Measurements from ENCODE around the gene CACNG3.
"Not testable (repeated sequence)": the region's sequence is repeated elsewhere in the genome, so short reads cannot be mapped to it uniquely, and the experiment has no call there.

Gene CACNG3

GRCh38 chr16:24281466-24281865, 25.3 kb downstream of the CACNG3 start:
- no peak for DNase-seq

DNA sequence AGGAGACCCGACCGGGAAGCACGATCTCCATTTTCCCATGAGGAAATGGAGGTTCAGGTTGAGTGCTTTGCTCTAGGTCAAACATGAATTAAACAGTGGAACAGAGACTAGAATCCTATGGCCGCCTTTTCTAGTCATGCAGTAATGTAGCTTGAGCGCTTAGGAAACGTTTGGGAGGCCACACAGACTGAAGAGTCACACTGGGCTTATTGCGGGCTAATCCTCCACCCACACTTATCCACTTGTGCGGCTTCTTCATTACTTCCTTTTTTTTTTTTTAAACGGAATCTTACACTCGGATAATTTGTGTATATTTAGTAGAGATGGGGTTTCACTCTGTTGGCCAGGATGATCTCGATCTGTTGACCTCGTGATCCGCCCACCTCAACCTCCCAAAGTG, 26.0 kb downstream of the CACNG3 start:
- DNase-seq, result no peak

GRCh38 chr16:24286741-24287405, 30.7 kb downstream of the CACNG3 start:
- DNase-seq, result peak; percentile 10

- DNase-seq, result no peak
These were observed 32.4 kb downstream of the CACNG3 start for GRCh38 chr16:24288516-24288915.

DNA sequence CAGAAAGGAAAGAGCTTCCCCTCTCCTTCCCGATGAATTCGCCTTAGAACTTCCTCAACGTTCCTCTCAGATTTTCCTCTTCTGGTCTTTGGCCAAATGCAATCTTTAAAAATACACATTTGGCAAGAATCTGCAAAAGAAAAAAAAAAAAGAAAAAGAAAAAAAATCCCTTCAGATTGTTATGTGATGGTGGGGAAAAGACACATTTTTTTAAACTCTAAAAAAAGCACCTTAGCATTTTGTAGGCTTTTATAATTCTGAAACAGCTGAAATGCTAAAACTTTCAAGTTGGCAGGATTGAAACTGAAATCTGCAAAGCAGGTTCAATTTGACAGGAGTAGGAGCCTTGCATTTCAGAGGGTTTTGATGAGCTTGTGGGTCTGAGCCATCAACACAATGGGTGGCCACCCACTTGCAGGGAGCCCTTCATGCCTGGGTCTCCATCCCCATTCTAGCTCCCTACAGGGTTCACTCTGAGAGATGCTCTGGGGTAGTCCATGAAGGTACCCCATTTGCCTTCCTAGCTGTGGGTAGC, 33.1 kb downstream of the CACNG3 start:
- DNase-seq, result no peak

GRCh38 chr16:24291932-24292331, 35.8 kb downstream of the CACNG3 start:
- DNase-seq, result no peak

GRCh38 chr16:24294131-24294530, 38.0 kb downstream of the CACNG3 start:
- DNase-seq, result no peak

DNA sequence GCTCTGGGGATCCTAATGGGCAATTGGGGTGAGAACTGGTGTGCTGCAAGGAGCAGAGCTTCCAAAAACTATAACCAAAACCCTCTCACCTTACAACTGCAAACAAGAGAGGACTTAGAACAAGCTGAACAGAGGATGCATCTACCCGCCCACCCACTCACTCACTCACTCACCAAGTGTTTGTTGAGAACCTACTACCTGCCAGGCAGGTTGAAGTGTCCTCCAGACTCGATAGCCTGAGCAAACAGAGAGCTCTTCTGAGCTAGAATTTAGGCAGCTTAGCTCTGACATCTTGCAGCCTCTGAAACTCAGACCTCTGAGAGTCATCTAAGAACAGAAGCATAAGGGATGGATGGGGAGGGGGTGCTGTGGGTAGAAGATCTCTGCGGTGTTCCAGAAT, 41.2 kb downstream of the CACNG3 start:
- DNase-seq, result no peak

GRCh38 chr16:24298548-24299167, 42.5 kb downstream of the CACNG3 start:
- peak; percentile 8 for DNase-seq

GRCh38 chr16:24300750-24301149, 44.6 kb downstream of the CACNG3 start:
- DNase-seq, result not testable (repeated sequence)

DNA sequence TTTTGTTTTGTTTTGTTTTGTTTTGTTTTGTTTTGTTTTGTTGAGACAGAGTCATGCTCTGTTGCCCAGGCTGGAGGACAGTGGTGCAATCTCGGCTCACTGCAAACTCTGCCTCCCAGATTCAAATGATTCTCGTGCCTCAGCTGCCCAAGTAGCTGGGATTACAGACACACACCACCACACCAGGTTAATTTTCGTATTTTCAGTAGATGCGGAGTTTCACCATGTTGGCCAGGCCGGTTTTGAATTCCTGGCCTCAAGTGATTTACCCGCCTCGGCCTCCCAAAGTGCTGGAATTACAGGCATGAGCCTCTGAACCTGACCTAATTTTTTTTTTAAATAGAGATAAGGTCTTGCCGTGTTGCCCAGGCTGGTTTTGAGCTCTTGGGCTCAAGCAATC, 46.5 kb downstream of the CACNG3 start:
- DNase-seq, result no peak

GRCh38 chr16:24308200-24308599, 52.1 kb downstream of the CACNG3 start:
- DNase-seq, result no peak

GRCh38 chr16:24309258-24310142, 53.4 kb downstream of the CACNG3 start:
- DNase-seq, result peak; percentile 56

DNA sequence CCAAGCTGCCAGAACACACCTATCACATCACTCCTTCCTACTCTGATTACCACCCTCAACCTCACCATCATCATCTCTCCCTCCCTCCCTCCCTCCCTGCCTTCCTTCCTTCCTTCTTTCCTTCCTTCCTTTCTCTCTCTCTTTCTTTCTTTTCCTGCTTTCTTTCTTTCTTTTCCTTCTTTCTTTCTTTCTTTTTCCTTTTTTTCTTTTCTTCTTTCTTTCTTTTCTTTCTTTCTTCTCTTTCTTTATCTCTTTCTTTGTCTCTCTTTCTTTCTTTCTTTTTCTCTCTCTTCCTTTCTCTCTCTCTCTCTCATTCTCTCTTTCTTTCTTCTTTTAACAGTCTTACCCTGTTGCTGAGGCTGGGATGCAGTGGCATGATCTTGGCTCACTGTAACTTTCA, 59.2 kb downstream of the CACNG3 start:
- no peak for DNase-seq

- no peak for DNase-seq
These were observed 62.5 kb downstream of the CACNG3 start for GRCh38 chr16:24318680-24319079.

GRCh38 chr16:24319126-24319814, 63.1 kb downstream of the CACNG3 start:
- DNase-seq, result no peak

- DNase-seq, result no peak
These were observed 66.0 kb downstream of the CACNG3 start for GRCh38 chr16:24322106-24322505.

GRCh38 chr16:24324421-24324820, 68.3 kb downstream of the CACNG3 start:
- DNase-seq, result no peak

DNA sequence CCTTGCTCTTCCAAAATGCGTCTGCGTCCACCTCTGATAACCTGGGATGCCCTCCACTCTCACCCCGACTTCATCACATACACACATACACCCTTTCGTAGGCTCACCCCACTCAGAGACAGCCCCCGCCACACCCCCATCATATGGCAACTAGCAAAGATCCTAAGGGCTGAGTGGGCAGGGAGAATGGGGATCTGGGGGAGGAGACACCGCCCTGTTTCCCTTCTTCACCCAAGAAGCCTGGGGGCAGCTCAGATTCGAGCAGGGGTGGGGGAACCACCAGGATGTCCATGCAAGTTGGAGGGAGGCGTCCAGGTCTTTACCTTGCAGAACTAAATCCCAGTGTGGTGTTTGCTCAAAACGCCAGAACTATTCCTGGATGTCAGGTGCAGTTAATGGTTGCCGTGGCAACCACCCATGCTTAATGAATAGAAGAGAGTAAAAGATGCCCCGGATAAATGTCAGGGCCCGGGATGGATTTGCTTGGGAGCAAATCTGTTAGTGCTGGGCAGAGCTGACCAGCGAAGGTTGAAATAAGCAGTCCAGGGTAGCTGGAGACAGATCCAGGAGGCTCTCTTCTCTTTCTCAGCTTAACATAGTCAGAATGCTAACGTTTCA, 72.8 kb downstream of the CACNG3 start:
- peak; percentile 8 for DNase-seq

GRCh38 chr16:24332178-24332577, 76.0 kb downstream of the CACNG3 start:
- DNase-seq, result no peak

DNA sequence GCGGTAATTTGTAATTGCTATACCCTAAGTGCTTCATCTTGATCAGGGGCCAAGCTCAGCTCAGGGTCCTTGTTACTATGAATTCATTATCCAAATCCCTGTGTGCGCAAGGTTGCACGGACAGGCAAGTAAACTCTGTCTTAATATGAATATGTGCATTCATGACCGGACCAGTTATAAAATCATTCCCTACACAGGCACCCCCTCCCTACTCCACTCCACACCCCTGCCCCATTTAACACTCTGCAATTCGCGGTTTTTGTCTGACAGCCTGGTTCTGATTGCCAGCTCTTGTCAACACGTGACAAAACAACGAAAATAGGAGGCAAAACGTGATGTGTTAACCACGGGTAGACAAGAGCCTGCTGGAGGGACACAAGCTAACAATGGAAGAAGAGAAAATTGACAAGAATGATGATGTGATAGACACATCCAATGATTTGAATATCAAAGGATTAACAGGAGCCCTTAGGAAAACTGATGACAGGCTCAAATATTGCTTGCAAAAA, 76.5 kb downstream of the CACNG3 start:
- DNase-seq, result no peak

- no peak for DNase-seq
These were observed 80.4 kb downstream of the CACNG3 start for GRCh38 chr16:24336491-24336890.

All from NCI-H69 (cell line).